Inflammatory macrophage treated with lipopolysaccharide for 1 hour (primary cell): ENCODE data around the gene TBC1D5.

Experiments used
- DNase-seq, 2 donors: peaks; one replicate each; pipeline ENCODE4 v3.0.0-alpha.2; 2020 to 2022

Gene TBC1D5

GRCh38 chr3:17121336-17121735 lies 621.1 kb downstream of the TBC1D5 start:
- DNase-seq = no peak

- no peak for DNase-seq
Observed at GRCh38 chr3:17120115-17120514, 622.3 kb downstream of the TBC1D5 start.

GRCh38 chr3:17119201-17120072 lies 623.0 kb downstream of the TBC1D5 start:
- DNase-seq = no peak

- DNase-seq = no peak
Observed at GRCh38 chr3:17118771-17119170, 623.7 kb downstream of the TBC1D5 start.

- DNase-seq = no peak
Observed at GRCh38 chr3:17116007-17116600, 626.3 kb downstream of the TBC1D5 start.

GRCh38 chr3:17115186-17115585 lies 627.2 kb downstream of the TBC1D5 start:
- DNase-seq = no peak

GRCh38 chr3:17111586-17111985 lies 630.8 kb downstream of the TBC1D5 start:
- no peak for DNase-seq

GRCh38 chr3:17110660-17111396 lies 631.6 kb downstream of the TBC1D5 start:
- peak; percentile 39 to 49 for DNase-seq
